Activated naive CD4-positive, alpha-beta T cell treated with anti-CD3 and anti-CD28 coated beads, Interleukin-2, amount 10 ng/mL, durations not matched to agents 7 days and 5 days (primary cell): ENCODE data around the gene ROGDI.

Experiments
- CTCF ChIA-PET: fragments of 350-600 bp; sonication (Branson Sonifier 250); formaldehyde crosslinking; loops from one replicate; lab custom pipeline; 2021; ENCODE audit warnings: antibody characterized with exemption; lab: Charles Lee
- DNase-seq: peaks from one replicate; pipeline ENCODE4 v3.0.0-alpha.2; 2020
- H3K27ac Mint-ChIP-seq: one replicate; pipeline ENCODE4 v1.8.0; 2021; ENCODE audit warnings: mild to moderate bottlenecking, moderate library complexity, mixed read lengths
- H3K27me3 Mint-ChIP-seq: one replicate; pipeline ENCODE4 v1.8.0; 2021; ENCODE audit warnings: mild to moderate bottlenecking, mixed read lengths
- H3K36me3 Mint-ChIP-seq: one replicate; pipeline ENCODE4 v1.8.0; 2021; ENCODE audit warnings: mixed read lengths
- H3K4me1 Mint-ChIP-seq: one replicate; pipeline ENCODE4 v1.8.0; 2021; ENCODE audit warnings: mixed read lengths
- H3K4me3 Mint-ChIP-seq: one replicate; pipeline ENCODE4 v1.8.0; 2021; ENCODE audit warnings: mild to moderate bottlenecking, moderate library complexity, mixed read lengths
- H3K9me3 Mint-ChIP-seq: one replicate; pipeline ENCODE4 v1.8.0; 2021; ENCODE audit warnings: mixed read lengths

Gene ROGDI

GRCh38 chr16:4754865-4755264, 47.6 kb downstream of the ROGDI start:
- Mint-ChIP-seq H3K9me3 (peaks cover 4% of the 10 kb centered on the region), H3K36me3 (peaks cover 38% of the 10 kb centered on the region), H3K4me3 (no peak overlapping the region), H3K27ac (no peak overlapping the region), H3K27me3 (no peaks in the 10 kb centered on the region), H3K4me1 (no peaks in the 10 kb centered on the region)
- no peak for DNase-seq
- CTCF ChIA-PET: no interaction called here

GRCh38 chr16:4753227-4753626, 49.2 kb downstream of the ROGDI start:
- CTCF ChIA-PET: no interaction called here
- H3K27me3 Mint-ChIP-seq: no peaks in the 10 kb centered on the region

GRCh38 chr16:4752351-4753100, 49.9 kb downstream of the ROGDI start:
- Mint-ChIP-seq H3K27ac (no peak overlapping the region), H3K36me3 (peaks cover 23% of the 10 kb centered on the region), H3K4me1 (peaks cover 12% of the 10 kb centered on the region), H3K4me3 (no peak overlapping the region), H3K27me3 (no peaks in the 10 kb centered on the region), H3K9me3 (peaks cover 4% of the 10 kb centered on the region)
- CTCF ChIA-PET: no interaction called here
- no peak for DNase-seq

More at GRCh38 chr16:4753227-4753626, 49.2 kb downstream of the ROGDI start:
- no peak overlapping the region for H3K27ac Mint-ChIP-seq
- peaks cover 4% of the 10 kb centered on the region for H3K9me3 Mint-ChIP-seq
- no peak for DNase-seq
- H3K36me3 Mint-ChIP-seq: peaks cover 27% of the 10 kb centered on the region
- H3K4me1 Mint-ChIP-seq: peaks cover 5% of the 10 kb centered on the region
- no peak overlapping the region for H3K4me3 Mint-ChIP-seq

GRCh38 chr16:4750896-4751295, 51.5 kb downstream of the ROGDI start:
- no peak overlapping the region for H3K27ac Mint-ChIP-seq
- H3K4me1 Mint-ChIP-seq: peaks cover 14% of the 10 kb centered on the region
- no peaks in the 10 kb centered on the region for H3K27me3 Mint-ChIP-seq
- H3K36me3 Mint-ChIP-seq: peaks cover 18% of the 10 kb centered on the region
- no peak for DNase-seq
- CTCF ChIA-PET: no interaction called here
- peaks cover 4% of the 10 kb centered on the region for H3K9me3 Mint-ChIP-seq
- H3K4me3 Mint-ChIP-seq: no peak overlapping the region

GRCh38 chr16:4749700-4750257, 52.7 kb downstream of the ROGDI start:
- CTCF ChIA-PET: interaction anchor here (0.8 kb wide), 1 partner anchor 14 kb away, joined by 3 read pairs; no protein-coding TSS in a partner anchor
- no peak for DNase-seq
- no peaks in the 10 kb centered on the region for H3K27me3 Mint-ChIP-seq
- no peak overlapping the region for H3K4me3 Mint-ChIP-seq
- peaks cover 8% of the 10 kb centered on the region for H3K36me3 Mint-ChIP-seq
- peaks cover 14% of the 10 kb centered on the region for H3K4me1 Mint-ChIP-seq
- no peak overlapping the region for H3K27ac Mint-ChIP-seq
- no peaks in the 10 kb centered on the region for H3K9me3 Mint-ChIP-seq

- peak overlapping the region; percentile 79 for H3K27ac Mint-ChIP-seq
- CTCF ChIA-PET: no interaction called here
- no peak for DNase-seq
- H3K27me3 Mint-ChIP-seq: no peaks in the 10 kb centered on the region
- peaks cover 6% of the 10 kb centered on the region for H3K36me3 Mint-ChIP-seq
- peaks cover 14% of the 10 kb centered on the region for H3K4me1 Mint-ChIP-seq
- H3K4me3 Mint-ChIP-seq: no peak overlapping the region
- H3K9me3 Mint-ChIP-seq: no peaks in the 10 kb centered on the region
Observed at GRCh38 chr16:4748682-4749411, 53.6 kb downstream of the ROGDI start.

- CTCF ChIA-PET: no interaction called here
- no peak overlapping the region for H3K4me3 Mint-ChIP-seq
- H3K27me3 Mint-ChIP-seq: peaks cover 5% of the 10 kb centered on the region
- no peaks in the 10 kb centered on the region for H3K9me3 Mint-ChIP-seq
- peaks cover 4% of the 10 kb centered on the region for H3K36me3 Mint-ChIP-seq
- H3K4me1 Mint-ChIP-seq: peaks cover 20% of the 10 kb centered on the region
- H3K27ac Mint-ChIP-seq: peak overlapping the region; percentile 79
- no peak for DNase-seq
Observed at GRCh38 chr16:4747906-4748681, 54.3 kb downstream of the ROGDI start.

- Mint-ChIP-seq H3K27me3 (peaks cover 15% of the 10 kb centered on the region), H3K4me3 (no peak overlapping the region), H3K4me1 (peaks cover 27% of the 10 kb centered on the region), H3K27ac (peak overlapping the region; percentile 79), H3K36me3 (peaks cover 3% of the 10 kb centered on the region), H3K9me3 (no peaks in the 10 kb centered on the region)
- no peak for DNase-seq
- CTCF ChIA-PET: no interaction called here
Observed at GRCh38 chr16:4746991-4747574, 55.4 kb downstream of the ROGDI start.
